22Rv1 (cell line): ENCODE data around the gene TNS3.

Experiments
- ZFX ChIP-seq: fragments of 450-650 bp; IDR thresholded peaks from 2 replicates; pipeline ENCODE4 v1.6.1; 2017; ENCODE audit warnings: antibody characterized with exemption, borderline replicate concordance
- TF ChIP-seq, protein P1 (sequence below): fragments of 450-650 bp; IDR thresholded peaks from 2 replicates; pipeline ENCODE4 v1.5.1; 2017; ENCODE audit warnings: mild to moderate bottlenecking

DNA sequence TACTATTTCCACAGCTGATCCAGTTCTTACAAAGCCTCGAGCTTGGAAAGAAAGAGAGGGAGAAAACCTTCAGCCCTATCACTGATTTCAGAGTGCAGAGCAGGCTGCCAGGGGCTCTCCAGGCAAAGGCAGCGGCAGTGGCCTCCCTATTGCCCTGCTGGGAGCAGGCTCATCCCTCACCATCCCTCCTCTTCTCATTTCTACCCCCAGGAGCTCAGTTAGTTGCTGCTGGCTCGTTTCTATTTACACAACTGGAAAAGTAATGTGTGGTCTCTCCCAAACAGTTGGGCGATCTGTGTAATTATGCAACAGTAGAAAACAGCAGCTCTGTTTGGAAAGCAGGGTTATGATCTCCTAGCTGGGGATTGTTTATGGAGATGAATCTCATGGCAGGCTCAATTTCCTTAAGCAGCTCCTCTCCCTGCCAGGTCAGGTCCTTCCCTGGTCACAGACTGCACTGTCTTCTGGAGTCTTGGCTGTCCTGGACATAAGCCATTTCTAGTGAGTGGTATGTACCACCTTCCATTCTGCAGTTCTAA is 28.7 kb upstream of the TNS3 start:
- TF ChIP-seq, protein P1, sequence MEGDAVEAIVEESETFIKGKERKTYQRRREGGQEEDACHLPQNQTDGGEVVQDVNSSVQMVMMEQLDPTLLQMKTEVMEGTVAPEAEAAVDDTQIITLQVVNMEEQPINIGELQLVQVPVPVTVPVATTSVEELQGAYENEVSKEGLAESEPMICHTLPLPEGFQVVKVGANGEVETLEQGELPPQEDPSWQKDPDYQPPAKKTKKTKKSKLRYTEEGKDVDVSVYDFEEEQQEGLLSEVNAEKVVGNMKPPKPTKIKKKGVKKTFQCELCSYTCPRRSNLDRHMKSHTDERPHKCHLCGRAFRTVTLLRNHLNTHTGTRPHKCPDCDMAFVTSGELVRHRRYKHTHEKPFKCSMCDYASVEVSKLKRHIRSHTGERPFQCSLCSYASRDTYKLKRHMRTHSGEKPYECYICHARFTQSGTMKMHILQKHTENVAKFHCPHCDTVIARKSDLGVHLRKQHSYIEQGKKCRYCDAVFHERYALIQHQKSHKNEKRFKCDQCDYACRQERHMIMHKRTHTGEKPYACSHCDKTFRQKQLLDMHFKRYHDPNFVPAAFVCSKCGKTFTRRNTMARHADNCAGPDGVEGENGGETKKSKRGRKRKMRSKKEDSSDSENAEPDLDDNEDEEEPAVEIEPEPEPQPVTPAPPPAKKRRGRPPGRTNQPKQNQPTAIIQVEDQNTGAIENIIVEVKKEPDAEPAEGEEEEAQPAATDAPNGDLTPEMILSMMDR: no peak
- TF ChIP-seq ZFX: no peak
